Stimulated activated CD8-positive, alpha-beta memory T cell treated with anti-CD3 and anti-CD28 coated beads, Interleukin-4, amount 100 ng/mL, for 1 hour (primary cell): ENCODE results near the gene LAD1.
A peak's percentile ranks its signal among the peaks of the same experiment; 100 is the strongest.

ENCODE experiments used
- DNase-seq, 2 donors: peaks; one replicate each; pipeline ENCODE4 v3.0.0-alpha.2; 2020; ENCODE audit warnings: low read depth in 2 of 2, low spot score in 1 of 2

The LAD1 gene, protein sequence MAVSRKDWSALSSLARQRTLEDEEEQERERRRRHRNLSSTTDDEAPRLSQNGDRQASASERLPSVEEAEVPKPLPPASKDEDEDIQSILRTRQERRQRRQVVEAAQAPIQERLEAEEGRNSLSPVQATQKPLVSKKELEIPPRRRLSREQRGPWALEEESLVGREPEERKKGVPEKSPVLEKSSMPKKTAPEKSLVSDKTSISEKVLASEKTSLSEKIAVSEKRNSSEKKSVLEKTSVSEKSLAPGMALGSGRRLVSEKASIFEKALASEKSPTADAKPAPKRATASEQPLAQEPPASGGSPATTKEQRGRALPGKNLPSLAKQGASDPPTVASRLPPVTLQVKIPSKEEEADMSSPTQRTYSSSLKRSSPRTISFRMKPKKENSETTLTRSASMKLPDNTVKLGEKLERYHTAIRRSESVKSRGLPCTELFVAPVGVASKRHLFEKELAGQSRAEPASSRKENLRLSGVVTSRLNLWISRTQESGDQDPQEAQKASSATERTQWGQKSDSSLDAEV

DNA sequence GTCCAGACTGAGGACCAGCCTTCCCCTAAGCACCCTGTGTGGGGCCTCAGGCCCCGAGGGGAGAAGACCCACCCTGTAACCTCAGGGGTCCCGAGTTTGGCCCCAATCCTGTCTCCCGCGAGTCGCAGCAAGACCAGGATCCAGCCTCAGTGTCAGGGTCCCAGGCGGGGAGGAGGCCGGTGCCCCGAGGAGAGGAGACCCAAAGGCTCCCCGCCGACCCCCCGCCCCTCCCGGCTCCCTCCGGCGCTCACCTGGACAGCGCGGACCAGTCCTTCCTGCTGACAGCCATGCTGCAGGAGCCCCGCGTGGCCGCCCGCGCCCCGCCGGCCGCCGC, at the start of gene LAD1:
Gene LAD1, minus strand, starts transcription at position 307 of the 334 bp plus-strand sequence. Its CDS starts 18 bp downstream, at position 289.
- no peak for DNase-seq

DNA sequence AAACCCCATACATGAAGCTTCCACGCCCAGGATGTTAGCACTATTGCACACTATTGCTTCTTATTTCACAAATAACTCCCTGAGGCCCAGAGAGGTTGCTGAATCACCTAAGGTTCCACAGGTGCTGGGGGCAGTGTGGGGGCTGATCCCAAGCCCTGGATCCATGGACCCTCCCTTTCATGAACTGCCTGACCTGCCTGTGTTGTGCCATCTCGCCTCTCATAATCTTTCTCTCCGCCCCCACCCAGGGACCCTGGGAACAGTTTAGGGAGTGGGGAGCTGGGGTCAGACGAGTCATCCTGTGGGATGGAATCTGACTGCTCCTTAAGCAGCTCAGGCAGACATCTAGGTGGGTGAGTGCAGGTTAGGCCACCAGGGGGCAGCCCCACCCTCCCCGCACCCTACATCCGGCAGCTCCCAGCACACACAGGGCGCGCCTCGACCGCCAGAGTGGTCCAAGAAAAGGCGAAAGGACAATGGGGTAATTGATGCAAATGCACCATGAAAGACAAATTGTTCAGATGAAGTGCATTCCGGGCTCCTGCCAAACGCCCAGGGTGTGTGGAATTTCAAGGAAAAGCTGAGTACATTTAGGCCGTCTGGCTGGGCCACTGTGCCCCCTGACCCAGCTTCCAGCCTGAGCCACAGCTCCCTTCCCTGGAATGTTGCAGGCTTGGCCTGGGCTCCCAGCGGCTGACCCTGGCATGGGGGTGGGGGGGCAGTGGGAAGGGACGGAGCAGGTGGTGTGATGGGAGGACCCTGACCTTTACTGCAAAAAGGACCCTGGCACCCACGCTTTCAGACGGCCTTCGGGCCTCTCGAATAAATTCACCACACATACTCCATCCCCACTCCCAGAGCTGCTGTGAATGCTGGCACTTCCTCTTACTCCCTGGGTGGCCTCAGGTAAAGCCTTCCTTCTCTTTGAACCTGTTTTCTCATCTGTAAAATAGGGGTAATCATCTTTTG, 49.1 kb upstream of the LAD1 start:
- DNase-seq = peak in 1 of 2 donors; percentile 30

DNA sequence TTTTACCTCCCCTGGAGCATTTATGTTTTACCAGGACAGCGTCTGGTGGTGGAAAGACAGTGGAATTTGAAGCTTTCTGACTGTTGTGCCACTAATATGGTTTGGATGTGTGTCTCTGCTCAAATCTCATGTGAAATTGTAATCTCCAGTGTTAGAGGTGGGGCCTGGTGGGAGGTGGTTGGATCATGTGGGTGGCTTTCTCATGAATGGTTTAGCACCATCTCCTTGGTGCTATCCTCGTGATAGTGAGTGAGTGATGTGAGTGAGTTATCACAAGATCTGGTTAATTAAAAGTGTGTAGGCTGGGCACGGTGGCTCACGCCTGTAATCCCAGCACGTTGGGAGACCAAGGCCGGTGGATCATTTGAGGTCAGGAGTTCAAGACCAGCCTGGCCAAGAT, 46.2 kb upstream of the LAD1 start:
- DNase-seq = no peak

DNA sequence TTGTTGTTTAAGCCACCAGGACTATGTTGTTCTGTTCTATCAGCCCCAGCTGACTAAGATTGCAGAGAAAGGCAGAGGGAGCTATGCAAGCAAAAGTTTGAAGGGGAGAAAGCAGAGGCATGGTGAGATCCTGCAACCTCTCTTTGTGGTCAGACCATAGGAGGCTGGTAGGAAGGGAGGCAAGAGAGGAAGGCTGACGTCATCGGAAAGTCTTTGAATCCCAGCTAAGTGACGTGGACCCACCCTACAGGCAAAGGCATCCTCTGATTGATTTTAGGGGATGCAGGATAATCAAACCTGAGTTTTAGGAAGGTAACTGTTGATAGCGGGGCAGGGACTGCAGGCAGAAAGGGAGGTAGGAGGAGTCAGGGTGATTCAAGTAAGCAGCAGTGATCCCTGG, 45.7 kb upstream of the LAD1 start:
- no peak for DNase-seq

DNA sequence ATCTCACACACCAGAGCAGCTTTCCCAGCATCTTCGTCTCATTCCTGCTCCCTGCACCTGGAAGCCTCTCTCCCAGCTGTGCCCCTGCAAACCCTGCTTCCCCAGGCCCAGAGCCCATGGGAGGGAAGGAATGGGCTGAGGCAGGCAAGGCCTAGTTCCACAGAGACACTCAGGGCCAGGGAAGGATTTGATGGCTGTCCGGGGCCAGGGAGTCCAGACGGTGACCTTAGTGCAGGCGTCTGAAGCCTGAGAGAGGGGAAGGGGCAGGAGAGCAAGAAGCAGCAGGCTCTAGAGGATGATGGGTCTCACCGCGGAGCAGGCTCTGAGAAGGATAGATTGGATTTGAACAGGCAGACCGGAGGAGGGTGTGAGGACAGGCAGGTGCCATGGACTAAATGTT, 44.6 kb upstream of the LAD1 start:
- no peak for DNase-seq

DNA sequence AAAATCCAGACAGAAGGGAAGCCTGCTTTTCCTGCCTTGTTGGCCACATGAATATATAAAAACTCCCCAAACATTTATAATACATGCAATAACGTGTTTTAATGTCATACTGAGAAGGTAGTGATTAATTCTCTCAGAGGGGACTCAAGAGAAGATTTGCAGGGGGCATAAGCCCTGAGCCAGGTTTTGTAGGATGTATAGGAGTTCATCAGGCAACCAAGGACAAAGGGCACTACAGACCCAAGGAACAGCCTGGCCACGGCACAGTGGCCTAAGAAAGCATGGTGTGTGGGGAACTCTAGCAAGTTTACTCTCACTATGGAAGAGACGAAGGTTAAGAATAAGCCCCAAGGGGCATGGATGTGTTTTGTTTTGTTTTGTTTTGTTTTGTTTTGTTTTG, 37.8 kb upstream of the LAD1 start:
- DNase-seq = no peak

DNA sequence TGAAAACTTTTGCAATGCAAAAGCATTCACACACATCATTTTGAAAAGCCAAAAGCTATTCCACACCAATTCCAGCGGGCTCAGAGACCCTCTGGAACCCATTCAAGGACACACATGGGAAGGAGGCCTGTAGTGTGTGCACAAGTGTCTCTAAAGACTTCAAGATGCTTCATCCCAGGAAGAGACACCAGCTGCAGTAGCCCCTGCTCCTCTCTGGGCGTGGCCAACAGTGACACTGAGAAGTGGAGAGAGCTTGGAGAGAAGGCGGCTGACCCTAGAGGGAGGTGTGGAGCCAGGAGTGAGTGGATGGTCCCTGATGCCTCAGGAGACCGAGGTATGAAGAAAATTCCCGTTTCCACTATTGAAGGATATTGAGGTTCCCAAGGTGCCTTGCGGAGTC, 37.3 kb upstream of the LAD1 start:
- DNase-seq = no peak

DNA sequence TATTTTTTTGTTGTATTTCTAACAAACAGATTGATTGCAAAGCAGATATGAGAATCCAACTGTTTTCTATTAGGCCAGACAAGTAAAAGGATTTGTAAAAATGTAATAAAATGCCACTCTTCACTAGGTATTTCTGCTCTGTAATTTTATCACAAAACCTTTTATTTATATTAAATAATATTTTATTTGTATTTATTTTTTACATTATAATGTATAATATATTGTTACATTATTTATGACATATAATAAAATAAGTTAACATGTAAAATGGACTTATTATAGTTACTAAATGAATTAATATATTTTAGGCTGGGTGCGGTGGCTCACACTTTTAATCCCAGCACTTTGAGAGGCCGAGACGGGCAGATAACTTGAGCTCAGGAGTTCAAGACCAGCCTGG, 35.1 kb upstream of the LAD1 start:
- no peak for DNase-seq

DNA sequence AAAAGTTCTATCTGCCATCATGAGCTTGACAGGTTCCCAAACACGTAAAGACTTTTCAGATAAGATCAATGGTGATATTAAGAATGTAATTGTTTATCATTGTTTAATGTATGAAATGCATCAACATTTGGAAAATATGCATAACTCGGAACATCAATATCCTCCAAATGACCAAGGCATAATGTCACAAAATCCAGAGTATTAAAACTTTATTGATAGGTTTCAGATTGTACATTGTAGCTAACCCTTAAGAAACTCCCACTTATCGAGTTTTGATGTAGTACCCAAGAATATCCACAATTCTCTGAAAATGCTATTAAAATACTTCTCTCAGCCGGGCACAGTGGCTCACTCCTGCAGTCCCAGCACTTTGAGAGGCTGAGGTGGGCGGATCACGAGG, 34.5 kb upstream of the LAD1 start:
- DNase-seq = no peak

DNA sequence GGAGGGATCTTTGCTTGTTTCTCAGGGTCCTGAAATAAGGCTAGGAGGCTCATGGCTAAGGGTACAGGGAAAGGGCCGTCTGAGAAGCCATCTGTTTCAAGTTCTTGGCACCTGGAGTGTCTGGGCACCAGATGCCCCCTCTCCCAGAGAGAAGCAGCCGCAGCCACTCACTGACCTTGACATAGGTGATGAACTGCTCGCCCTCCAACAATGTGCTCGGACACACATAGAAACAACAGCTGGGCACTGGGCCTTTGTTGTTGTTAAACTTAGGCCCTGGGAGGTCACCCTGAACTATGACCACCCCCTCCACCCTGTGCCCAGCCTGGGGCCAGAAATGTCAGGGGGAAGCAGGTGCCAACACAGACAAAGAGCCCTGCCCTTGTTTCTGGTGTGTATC, 31.7 kb upstream of the LAD1 start:
- no peak for DNase-seq

DNA sequence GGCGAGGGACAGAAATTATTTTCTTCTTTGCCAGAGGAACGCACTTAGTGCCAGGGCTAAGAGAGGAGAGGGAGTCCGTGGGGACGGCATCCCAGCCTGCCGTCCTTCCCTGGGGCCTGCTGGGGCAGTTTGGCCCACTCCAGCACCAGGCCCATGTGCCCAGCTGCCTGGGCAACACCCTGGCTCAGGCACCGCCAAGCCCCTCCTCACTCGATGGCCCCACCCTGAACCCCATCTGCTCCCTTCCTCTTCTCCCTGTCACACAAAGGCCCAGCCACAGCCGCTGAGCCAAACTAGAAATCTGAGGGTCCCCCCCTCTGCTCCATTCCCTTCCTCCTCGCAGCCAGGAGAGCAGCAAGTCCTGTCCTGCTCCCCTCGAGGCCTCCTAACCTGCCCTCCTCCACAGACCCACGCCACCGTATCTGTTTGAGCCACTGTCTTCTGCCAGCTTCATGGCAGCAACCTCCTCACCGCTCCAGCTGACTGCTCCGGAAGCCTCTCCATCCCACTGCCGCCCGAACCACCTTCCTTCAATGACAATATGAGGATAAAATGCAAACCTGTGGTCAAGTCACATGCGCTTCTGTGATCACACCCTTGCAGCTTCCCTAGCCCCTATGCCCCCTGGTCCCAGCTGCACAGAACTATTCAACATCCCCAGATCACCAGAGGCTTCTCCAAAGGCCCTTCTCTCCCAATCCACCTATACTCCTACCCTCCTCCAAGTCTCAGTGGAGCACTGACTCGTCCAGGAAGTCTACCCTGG, 30.8 kb upstream of the LAD1 start:
- DNase-seq = no peak

DNA sequence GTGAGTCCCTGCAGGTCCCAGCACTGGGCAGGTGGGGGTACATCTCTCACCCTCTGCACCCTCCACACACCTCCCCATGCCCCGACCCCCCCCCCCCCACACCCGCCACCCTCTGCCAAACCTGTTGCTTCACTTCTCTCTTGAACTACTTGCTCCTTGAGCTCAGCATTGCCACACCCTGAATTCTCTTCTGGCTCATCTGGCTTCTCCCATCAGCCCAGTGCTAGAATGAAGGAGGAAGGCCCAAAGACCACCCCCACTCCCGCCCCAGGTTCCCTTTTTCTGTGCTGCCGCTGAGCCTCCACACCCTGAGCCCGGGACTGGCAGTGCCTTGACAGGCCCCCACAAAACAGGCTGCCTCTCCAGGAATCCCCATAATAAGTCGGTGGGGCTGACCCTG, 28.8 kb upstream of the LAD1 start:
- no peak for DNase-seq

DNA sequence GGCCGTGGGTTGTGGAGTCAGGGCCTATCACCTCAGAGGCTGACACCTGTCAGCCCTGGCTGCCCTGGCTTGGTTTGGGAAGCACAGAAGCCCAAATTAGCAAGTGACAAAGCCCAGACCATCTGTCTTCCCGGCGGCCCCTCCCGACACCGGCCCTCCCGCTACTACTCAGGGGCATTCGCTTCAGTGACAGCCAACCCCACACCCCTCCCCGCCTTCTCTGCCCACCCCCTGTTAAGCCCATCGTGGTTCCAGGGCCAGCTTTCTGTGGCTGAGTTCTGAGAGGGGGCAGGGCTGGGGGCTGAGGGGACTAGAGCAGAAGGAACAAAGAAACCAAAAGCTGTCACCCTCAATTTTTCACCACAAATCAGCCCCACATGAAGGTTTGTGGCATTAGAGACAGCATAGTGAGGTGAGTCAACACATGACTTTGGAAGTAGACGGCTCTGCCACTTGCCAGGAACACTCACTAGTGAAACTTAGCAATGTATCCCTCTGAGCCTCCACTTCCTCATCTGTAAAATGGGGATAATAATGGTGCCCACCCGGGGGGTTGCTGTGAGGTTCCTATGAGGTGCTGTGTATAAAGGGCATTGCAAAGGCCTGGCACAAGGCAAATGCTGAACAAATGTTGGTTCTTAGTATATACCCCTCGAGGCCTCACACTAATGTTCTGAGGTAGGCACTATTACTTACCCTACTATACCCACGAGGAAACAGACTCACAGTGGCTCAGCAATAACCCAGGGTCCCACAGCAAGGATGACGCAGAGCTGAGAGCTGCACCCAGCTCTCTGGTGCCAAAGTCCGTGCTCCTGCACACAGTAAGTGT, 27.6 kb upstream of the LAD1 start:
- DNase-seq = no peak

DNA sequence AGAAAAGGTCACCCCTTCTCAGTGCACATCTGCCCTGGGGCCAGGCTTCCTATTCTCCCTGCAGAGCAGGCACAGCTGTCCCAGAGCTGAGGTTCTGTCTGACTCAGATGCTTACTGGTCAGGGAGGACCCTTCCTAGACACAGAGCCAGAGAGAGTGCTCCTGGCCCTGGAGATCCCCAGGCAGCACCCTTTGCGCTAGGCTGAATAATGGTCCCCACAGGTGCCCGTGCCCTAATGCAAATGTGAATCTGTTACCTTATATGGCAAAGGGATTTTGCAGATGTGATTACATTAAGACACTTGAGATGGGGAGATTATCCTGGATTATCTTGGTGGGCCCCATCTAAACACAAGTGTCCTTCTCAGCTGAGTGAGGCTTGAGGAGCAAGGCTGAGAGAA, 25.0 kb upstream of the LAD1 start:
- DNase-seq = no peak

DNA sequence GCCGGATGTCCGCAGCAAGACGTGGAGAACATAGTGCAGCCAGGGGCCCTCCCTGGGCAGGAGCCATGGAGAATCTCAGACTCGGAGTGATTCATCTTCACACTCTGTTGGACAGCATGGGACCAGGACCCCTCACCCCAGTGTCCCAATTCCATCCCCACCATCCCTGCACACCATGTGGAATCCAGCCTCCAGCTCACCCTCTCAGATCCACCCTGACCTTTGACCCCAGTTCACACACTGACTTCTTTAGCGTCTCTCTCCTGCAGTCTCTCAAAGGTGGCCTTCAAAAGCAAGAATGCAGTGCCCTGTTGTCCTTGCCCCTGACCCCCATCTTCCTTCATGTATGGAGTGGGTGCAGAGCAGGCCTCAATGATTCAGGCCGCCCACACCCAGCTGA, 24.5 kb upstream of the LAD1 start:
- no peak for DNase-seq

DNA sequence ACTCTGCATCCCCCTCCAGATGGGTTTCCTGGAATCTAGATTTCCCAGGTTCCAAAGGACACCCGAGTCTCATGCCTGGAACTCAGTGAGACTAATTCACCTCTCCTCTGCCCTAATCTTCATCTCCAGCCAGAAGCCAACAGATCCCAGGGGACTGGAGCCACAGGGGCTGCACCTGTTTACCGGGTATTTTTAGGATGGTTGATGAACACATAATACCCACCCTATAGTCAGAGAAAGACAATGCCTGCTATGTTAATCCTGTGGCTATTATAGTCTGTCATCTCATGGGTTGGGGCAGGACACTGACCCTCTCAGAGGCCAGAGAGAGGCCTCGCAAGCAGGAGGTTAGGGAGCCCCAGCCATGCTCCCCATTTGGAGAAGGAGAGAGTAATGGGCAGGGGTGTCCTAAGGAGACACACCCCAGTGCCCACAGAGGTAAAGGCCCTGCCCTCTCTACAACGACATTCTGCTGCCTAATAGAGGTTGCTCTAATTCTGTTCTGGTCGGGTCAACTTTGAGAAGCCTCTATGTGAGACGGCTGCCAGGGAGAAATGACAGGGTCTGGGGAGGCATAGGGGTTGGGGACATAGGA, 23.4 kb upstream of the LAD1 start:
- no peak for DNase-seq

DNA sequence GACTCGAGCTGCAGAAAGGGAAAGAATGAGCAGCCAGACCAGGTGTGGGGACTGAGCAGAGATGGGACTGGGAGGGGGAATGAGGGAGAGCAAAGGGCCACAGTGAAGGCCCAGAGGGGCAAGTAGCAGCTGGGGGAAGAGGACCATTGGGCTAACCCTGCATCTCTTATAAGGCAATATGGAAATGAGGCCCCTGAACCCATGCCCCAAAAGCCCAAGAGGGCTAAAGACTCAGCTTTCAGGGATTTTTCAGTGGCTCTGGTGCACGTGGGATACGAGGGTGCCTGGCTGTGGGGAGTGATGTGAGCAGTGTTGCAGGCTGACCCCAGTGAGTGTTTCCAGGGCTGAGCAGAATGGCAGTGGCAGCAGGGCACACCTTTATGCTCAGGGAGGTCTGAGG, 22.9 kb upstream of the LAD1 start:
- DNase-seq = no peak

DNA sequence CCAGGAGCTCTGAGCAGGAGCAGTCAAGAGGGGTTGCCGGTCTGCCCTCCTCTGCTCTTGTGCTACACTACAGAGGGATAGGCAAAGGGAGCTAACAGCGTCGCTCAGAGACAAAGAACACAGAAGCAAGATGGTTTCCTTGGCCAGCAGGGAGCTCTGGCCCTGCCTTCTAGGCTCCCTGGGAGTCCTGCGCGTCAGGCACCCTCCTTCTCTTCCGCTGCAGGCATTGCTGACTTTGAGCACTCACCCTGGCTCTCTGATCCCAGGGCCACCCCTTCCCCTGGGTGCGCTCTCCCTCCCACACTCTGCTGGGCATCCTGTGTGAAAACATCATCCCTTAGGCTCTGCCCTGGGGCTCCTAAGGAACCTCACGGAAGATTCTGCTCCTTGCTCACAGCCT, 21.9 kb upstream of the LAD1 start:
- no peak for DNase-seq

DNA sequence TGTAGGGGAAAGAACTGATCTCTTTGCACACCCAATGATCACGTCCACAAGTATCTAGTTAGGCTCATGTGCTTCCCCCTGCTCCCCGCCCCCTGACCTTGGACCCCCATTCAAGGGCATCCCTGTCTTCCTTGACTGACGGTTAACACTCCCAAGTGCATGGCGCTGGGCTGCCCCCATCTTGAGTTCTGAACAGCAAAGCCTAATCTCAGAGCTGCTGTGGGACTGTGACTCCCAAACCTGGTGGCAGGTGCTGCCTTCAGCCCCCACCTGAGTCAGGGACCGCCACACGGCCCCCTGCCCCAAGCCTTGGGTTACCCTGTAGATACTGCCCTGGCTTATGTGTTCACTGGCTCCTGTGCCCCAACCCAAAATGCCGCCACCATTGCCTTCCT, 21.5 kb upstream of the LAD1 start:
- no peak for DNase-seq
